Measurements from ENCODE around the gene LRTM2. TPM values are rescaled to one million over a fixed set of nuclear protein-coding genes. Genes with fewer than 3 reads are reported as not detected.

LRTM2 gene
- polyA plus RNA-seq, 3 donors from 2014 or later = not detected

DNA sequence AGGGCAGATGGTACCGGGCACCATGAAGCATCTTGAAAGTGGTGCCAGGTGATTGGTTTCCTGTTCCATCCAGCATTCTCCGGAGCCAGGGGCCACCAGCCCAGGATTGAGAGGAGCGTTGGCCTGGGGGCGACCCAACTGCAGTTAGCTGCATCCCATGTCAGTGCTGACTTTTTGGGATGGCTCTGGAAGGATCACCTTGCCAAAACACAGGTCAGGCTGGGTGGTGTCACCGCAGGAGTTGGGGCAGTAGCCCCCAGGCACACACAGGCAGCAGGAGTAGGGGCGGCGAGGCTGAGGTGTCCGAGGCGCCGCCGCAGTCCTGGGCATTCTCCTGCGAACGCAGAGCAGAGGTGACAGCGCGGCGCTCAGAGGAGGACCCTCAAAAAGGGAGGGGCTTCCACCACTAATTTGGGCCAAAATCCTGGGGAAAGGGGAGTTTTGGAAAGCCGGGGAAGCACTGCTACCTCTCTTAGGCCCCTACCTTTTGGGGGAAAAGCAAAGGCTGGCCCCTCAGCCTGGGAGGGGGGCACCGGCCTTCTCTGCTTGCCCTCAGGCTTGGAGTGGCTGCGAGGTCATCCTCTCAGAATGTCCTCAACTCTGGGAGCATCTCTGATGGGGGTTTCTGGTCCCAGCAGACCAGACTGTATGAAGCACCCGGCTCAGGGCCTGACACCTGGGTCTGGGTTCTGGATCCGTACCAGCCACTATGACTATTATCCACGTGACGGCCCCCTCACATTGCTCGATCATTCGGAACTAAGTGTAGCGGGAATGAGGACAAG, 26.7 kb upstream of the LRTM2 start:
- H3K27me3 Mint-ChIP-seq (ENCODE audit: low read depth in 3 of 3) = peaks cover 2% of the 10 kb centered on the region in 3 donors
- H3K36me3 Mint-ChIP-seq = no peaks in the 10 kb centered on the region
- H3K9me3 Mint-ChIP-seq = no peaks in the 10 kb centered on the region
- H3K4me3 Mint-ChIP-seq = no peak overlapping the region
- no peak for DNase-seq
- no peak overlapping the region for H3K27ac Mint-ChIP-seq
- H3K4me1 Mint-ChIP-seq = peaks cover 29% of the 10 kb centered on the region in 2 donors

DNA sequence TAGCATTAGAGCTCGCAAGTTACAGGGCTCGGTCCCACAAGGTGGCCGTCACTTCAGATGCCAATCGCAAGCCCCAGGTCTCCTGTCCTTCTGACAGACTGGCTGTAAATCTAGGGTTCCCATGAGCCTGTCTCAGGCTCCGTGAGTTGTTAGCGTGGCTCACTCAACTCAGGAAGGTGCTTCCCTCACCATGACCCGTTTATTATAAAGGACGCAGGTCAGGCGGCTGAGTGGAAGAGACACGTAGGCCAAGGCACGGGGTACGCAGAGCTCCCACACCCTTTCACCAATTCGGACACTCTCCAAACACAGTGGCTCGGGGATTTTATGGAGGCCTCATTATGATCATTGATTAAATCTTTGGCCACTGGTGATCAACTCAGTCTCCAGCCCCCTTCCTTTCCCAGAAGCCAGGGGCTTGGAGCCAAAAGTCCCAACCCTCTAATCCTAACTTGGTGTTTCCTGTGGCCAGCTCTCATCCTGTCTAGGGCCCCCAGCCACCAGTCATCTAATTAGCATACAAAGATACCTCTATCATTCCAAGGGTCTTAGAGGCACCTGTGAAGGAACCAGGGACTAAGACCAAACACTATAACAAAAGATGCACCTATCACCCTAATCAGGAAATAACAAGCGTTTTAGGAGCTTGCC, 25.8 kb upstream of the LRTM2 start:
- Mint-ChIP-seq H3K4me3 (peak overlapping the region in 2 of 5 donors; percentile 32 to 62), H3K9me3 (no peaks in the 10 kb centered on the region), H3K27me3 (ENCODE audit: low read depth in 3 of 3) (peaks cover 2 to 4% (median 2%) of the 10 kb centered on the region in 3 donors), H3K27ac (no peak overlapping the region), H3K36me3 (no peaks in the 10 kb centered on the region), H3K4me1 (peaks cover 29% of the 10 kb centered on the region in 2 donors)
- DNase-seq = no peak

DNA sequence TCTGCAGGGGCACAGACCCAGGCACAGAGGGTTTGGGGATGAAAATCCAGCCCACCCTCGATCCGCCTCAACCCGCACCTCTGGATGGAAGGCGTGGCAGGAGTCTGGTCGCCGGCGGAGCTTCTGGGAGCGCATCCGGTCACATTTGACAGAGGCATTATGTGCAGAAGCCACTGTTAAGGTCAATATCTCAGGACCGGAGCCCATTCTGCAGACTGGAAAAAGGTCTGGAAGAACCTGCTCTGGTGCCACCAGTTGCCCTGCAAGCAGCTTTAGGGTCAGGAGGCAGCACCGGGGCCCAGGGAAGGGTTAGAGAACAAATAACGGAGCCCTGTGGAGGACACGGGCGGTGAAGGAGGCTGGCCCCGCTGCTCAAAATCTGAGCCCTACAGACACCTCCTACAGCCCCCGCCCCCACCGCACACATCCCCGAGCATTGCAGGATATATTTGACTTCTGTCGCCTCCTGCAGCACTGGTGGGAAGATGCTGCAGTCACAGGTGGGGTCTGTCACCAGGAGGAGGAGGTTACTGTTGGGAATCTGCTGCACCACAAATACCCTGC, 25.1 kb upstream of the LRTM2 start:
- Mint-ChIP-seq H3K36me3 (no peaks in the 10 kb centered on the region), H3K9me3 (no peaks in the 10 kb centered on the region)

DNA sequence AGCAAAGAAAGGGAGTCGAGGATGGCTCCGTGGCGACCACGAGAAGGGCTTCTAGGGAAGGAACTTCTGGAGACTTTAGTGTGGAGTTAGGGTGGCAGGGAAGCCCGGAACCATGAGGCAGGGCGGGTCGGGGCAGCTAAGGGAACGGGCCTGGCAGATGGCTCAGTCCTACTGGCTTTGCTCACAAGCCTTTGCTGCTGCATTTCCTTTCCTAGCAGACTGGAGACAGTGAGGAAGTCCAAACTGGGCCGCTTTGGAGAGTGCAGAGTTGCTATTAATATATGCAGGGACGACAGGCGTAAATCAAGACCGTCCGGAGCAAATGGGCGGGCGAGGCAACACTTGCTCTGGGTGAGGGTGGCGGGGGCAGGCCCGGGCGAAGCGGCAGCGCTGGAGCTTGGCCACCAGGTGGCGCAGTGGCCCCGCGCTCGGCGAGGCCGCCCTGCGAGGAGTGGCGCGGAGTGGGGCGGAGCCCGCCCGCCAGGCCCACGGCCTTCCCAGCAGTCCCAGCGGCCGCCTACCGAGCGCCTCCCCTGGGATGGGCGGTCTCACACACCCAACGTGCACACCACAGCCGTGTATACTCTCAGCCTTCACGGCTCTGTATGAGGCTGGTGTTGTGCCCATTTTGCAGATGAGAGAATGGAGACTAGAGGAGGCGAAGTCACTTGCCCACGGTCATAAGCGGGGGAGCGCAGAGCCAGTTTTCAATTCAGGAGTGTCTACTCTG, 24.4 kb upstream of the LRTM2 start:
- Mint-ChIP-seq H3K9me3 (no peaks in the 10 kb centered on the region), H3K27ac (peak overlapping the region; percentile 85 to 93 (median 90)), H3K36me3 (no peaks in the 10 kb centered on the region), H3K4me3 (peak overlapping the region; percentile 90 to 97 (median 93)), H3K4me1 (peaks cover 23% of the 10 kb centered on the region in 2 donors), H3K27me3 (ENCODE audit: low read depth in 3 of 3) (peaks cover 2 to 6% (median 2%) of the 10 kb centered on the region in 3 donors)
- DNase-seq = peak; percentile 90 to 94 (median 92)

More for the DNA sequence above, 25.1 kb upstream of the LRTM2 start:
- no peak for DNase-seq
- peak overlapping the region in 3 of 6 donors; percentile 39 to 85 (median 72) for H3K27ac Mint-ChIP-seq
- H3K4me3 Mint-ChIP-seq = peak overlapping the region; percentile 67 to 93 (median 80)
- H3K27me3 Mint-ChIP-seq (ENCODE audit: low read depth in 3 of 3) = peaks cover 2 to 4% (median 2%) of the 10 kb centered on the region in 3 donors
- H3K4me1 Mint-ChIP-seq = peaks cover 29% of the 10 kb centered on the region in 2 donors

DNA sequence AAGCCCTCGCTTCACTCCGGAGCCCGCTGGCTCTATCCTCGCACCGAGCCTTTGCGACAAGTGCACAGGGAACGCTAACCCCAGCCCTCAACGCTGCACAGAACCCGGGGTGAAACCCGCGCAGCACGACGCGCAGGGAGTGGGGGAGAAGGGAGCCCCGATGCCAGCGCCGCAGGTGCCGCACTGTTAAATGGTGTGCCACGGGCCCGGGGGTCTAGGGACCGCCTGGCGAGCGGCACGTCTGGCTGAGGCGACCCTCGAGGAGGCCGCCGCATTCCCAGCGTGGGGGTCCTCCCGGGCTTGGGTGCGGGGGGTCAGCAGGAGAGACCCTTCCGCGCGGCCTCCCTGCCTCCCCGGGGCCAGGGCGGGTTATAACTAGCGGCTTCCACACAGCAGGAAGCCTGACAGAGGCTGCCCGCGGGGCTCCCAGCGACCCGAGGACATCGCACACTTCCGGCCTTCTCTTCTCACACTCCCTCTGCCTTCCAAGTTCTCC, 23.8 kb upstream of the LRTM2 start:
- peaks cover 2 to 6% (median 2%) of the 10 kb centered on the region in 3 donors for H3K27me3 Mint-ChIP-seq (ENCODE audit: low read depth in 3 of 3)
- no peaks in the 10 kb centered on the region for H3K9me3 Mint-ChIP-seq
- DNase-seq = peak; percentile 39 to 54 (median 46)
- H3K4me3 Mint-ChIP-seq = peak overlapping the region; percentile 90 to 97 (median 93)
- H3K27ac Mint-ChIP-seq = peak overlapping the region; percentile 85 to 93 (median 90)
- H3K4me1 Mint-ChIP-seq = peaks cover 16% of the 10 kb centered on the region in 2 donors
- H3K36me3 Mint-ChIP-seq = no peaks in the 10 kb centered on the region

DNA sequence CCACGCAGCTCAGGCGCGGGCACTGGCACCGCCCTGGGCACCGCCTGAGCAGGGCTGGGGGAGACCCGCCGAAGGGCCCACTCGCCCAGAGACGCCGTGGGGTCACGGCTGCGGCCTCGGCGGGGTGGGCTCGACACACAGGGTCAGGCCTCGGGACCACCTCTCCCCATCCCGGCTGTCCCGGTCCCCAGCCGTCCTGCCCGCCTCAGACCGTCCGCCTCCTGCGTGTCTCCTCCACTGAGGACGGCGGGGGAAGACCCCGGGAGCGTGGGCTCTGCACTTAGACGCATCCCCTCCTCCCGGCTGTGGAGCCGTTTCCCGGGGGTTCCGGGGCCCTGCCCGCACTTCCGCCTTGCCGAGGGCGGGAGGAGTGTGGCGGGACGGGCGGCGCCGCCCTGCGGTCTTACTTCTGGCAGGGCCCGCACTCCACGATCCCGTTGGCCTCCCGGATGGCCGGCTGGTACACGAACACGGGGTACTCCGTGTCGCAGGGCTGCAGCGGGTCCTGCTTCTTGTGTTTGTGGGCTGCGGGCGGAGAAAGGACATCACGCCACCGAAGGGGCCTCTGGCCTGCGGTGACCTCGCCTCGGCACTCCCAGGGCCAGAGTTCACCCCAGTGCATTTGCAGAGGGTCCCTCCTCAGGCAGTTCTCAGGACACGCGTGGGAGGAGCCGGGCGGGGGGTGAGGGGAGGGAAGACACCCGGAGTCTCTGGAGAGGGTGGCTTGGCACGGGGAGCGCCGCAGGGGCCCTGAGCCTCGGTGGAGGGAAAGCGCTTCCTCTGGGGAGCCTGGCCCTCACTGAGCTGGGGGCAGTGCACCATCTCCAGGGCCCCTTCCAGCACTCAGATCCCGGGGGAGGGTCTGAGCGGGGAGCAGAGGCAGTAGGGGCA, 23.1 kb upstream of the LRTM2 start:
- Mint-ChIP-seq H3K27me3 (ENCODE audit: low read depth in 3 of 3) (peaks cover 2 to 6% (median 2%) of the 10 kb centered on the region in 3 donors), H3K4me3 (peak overlapping the region; percentile 60 to 93 (median 90)), H3K4me1 (peaks cover 10% of the 10 kb centered on the region in 2 donors), H3K36me3 (no peaks in the 10 kb centered on the region), H3K9me3 (no peaks in the 10 kb centered on the region), H3K27ac (peak overlapping the region in 5 of 6 donors; percentile 43 to 74 (median 66))
- DNase-seq = peak; percentile 36 to 47 (median 38)

DNA sequence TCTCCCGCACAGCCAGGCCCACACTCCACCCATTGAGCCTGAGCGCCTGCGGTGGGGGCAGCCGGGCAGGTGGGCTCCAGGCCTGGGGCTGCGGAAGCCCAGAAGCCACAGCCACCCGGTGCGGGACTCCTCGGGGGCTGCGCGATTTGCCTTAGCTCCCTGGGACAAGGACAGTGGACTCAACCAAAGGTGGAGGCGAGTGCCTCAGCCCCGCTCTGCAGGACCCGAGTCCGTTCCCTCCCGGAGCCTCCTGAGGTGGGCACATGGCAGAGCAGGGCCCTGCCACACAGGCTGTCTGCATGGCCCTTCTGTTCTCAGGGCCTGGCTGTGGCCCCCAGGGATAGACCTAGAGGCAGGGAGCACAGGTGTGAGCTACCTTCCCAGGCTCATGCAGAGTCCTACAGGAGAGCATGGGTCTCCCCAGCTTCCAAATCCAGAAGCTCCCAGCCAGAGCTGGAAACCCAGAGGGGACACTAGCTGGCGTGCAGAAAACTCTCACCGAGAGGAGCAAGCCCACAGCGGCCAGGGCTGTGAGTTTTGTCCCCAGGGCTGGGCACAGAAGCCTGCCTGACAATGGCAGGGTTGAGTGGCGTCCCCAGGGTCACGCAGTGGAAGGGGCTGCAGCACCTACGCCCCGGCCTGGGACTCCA, 22.2 kb upstream of the LRTM2 start:
- peak overlapping the region in 2 of 6 donors; percentile 26 to 55 for H3K27ac Mint-ChIP-seq
- no peaks in the 10 kb centered on the region for H3K9me3 Mint-ChIP-seq

DNA sequence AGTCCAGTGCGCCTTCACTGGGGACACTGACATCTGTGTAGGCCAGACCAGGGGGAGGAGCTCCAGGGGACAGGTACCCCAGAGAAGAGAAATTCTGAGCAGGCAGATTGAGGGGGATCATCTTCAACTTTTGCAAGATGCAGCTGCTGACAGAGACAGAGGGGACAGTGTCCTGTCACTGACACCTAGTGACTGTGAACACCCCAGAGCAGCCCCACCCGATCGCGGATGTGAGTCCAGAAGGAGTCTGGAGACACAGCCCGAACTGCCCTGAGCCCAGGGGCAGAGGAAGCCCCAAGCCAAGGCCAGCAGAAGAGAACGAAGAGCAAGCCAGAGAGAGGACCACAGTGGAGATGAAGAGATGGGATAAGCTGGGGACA, 21.7 kb upstream of the LRTM2 start:
- peaks cover 10% of the 10 kb centered on the region in 2 donors for H3K4me1 Mint-ChIP-seq
- no peaks in the 10 kb centered on the region for H3K9me3 Mint-ChIP-seq
- H3K4me3 Mint-ChIP-seq = no peak overlapping the region
- DNase-seq = no peak
- no peaks in the 10 kb centered on the region for H3K36me3 Mint-ChIP-seq
- H3K27ac Mint-ChIP-seq = peak overlapping the region in 2 of 6 donors; percentile 55 to 84
- peaks cover 2 to 6% (median 2%) of the 10 kb centered on the region in 3 donors for H3K27me3 Mint-ChIP-seq (ENCODE audit: low read depth in 3 of 3)

More for the DNA sequence above, 22.2 kb upstream of the LRTM2 start:
- no peak for DNase-seq
- Mint-ChIP-seq H3K36me3 (no peaks in the 10 kb centered on the region), H3K4me1 (peaks cover 10% of the 10 kb centered on the region in 2 donors), H3K27me3 (ENCODE audit: low read depth in 3 of 3) (peaks cover 2 to 6% (median 2%) of the 10 kb centered on the region in 3 donors), H3K4me3 (peak overlapping the region in 3 of 5 donors; percentile 17 to 90 (median 40))

DNA sequence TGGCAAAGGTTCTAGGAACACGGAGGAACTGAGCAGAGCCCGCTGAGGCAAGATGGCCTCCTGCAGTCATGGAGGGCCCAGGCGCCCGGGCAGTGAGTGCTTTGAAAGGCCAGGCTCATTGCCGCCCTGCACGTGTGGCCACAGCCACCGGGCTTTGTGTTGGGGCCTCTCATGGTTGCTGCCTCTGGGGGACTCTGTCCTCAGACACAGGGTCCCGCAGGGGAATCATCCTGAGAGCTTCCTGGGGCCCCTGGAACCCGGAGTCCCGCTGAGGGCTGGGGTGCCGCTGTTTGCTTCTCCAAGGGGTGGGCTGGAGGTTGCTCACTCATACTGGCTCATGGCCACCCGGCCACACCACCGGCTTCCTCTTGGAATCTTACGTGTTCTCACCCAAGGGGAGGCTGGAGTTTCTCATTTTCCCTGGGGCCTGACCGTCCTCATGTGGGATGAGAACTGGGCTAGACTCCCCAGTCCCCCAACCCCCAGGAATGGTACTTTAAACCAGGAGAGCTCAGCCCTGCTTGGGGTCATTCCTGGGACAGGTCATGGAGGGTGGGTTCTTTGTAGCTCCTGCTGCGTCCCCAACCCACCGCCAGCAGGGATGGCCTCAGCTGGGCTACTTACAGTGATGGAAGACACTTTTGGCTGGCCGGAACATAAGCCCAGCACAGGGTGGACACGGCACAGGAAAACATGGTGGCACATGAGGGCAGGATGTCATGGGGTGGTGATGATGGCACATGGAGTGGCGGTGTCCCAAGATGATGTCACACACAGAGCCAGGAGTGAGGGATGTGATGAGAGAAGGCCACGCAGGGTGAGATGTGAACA, 21.1 kb upstream of the LRTM2 start:
- no peaks in the 10 kb centered on the region for H3K36me3 Mint-ChIP-seq
- H3K4me1 Mint-ChIP-seq = peaks cover 11% of the 10 kb centered on the region in 2 donors
- no peaks in the 10 kb centered on the region for H3K9me3 Mint-ChIP-seq
- peak overlapping the region in 2 of 6 donors; percentile 10 to 35 for H3K27ac Mint-ChIP-seq
- no peak for DNase-seq
- H3K4me3 Mint-ChIP-seq = peak overlapping the region in 1 of 5 donors; percentile 9
- H3K27me3 Mint-ChIP-seq (ENCODE audit: low read depth in 3 of 3) = peaks cover 2 to 6% (median 2%) of the 10 kb centered on the region in 3 donors

DNA sequence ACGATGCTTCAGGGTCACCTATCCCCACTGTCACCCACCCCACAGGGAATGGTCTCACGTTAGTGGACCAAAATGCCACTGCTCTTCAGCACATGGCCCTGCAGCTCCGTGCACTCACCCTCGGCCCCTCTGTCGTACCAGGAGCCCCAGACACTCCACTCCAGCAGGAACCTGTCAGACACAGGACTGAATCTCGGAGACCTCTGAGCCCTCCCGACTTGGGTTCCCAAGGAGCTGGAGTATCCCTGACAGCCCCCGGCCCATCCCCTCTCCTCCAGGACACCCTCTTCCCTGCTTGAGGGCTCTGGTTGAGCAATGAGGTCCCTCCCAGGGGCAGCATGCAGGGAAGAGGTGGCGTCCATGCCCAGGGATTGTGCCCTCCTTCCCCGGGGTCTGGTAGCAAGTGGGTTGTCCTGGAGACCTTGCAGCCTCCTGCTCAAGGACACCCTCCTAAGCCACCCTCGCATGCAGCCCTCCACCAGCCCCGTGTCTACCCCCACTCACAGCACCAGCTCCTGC, 20.4 kb upstream of the LRTM2 start:
- Mint-ChIP-seq H3K27ac (peak overlapping the region in 1 of 6 donors; percentile 10), H3K4me3 (peak overlapping the region in 1 of 5 donors; percentile 9), H3K9me3 (no peaks in the 10 kb centered on the region), H3K4me1 (peaks cover 15 to 18% of the 10 kb centered on the region in 2 donors), H3K36me3 (no peaks in the 10 kb centered on the region), H3K27me3 (ENCODE audit: low read depth in 3 of 3) (peaks cover 2 to 6% (median 2%) of the 10 kb centered on the region in 3 donors)
- no peak for DNase-seq

Measured in immature natural killer cell (primary cell).